ENCODE results near the gene RALGDS.

DNA sequence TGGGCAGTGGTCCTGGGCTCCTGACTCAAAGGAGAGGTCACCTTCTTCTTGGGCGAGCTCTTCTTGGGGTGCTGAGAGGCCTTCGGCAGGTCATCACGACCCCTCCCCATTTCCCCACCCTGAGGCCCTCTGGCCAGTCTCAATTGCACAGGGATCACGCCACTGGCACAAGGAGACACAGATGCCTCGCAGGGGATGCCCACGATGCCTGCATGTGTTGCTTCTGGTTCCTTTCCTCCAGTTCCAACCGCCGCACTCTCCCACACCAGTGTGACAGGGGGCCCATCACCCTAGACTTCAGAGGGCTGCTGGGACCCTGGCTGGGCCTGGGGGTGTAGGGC lies 57.9 kb downstream of the RALGDS start:
- TF ChIP-seq, protein P1, sequence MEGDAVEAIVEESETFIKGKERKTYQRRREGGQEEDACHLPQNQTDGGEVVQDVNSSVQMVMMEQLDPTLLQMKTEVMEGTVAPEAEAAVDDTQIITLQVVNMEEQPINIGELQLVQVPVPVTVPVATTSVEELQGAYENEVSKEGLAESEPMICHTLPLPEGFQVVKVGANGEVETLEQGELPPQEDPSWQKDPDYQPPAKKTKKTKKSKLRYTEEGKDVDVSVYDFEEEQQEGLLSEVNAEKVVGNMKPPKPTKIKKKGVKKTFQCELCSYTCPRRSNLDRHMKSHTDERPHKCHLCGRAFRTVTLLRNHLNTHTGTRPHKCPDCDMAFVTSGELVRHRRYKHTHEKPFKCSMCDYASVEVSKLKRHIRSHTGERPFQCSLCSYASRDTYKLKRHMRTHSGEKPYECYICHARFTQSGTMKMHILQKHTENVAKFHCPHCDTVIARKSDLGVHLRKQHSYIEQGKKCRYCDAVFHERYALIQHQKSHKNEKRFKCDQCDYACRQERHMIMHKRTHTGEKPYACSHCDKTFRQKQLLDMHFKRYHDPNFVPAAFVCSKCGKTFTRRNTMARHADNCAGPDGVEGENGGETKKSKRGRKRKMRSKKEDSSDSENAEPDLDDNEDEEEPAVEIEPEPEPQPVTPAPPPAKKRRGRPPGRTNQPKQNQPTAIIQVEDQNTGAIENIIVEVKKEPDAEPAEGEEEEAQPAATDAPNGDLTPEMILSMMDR (IDR thresholded peaks at IDR 0.05), result no peak
- no peak for TF ChIP-seq ZFX (IDR thresholded peaks at IDR 0.05; ENCODE audit: borderline replicate concordance)
